NT2/D1 (cell line): ENCODE results near the gene ANXA11.

ENCODE experiments used
- DNase-seq: peaks from one replicate; pipeline ENCODE4 v3.0.0-alpha.2; 2011; ENCODE audit warnings: low read depth, low spot score
- H3K27me3 ChIP-seq: 2 replicates; pipeline ENCODE4 v1.6.0; 2011; ENCODE audit warnings: mild to moderate bottlenecking; ENCODE audit not compliant: insufficient read length, insufficient read depth
- H3K36me3 ChIP-seq: 2 replicates; pipeline ENCODE4 v1.6.1; 2011; ENCODE audit warnings: mild to moderate bottlenecking, low read length, mixed read lengths; ENCODE audit not compliant: insufficient read depth, insufficient read length
- H3K4me1 ChIP-seq: 2 replicates; pipeline ENCODE4 v1.5.1; 2011; ENCODE audit not compliant: insufficient read depth, insufficient read length
- H3K4me3 ChIP-seq: 2 replicates; pipeline ENCODE4 v1.5.1; 2011; ENCODE audit warnings: low read depth; ENCODE audit not compliant: insufficient read length
- H3K9ac ChIP-seq: 2 replicates; pipeline ENCODE4 v1.6.0; 2011; ENCODE audit warnings: low read depth; ENCODE audit not compliant: insufficient read length
- H3K9me3 ChIP-seq: 2 replicates; pipeline ENCODE4 v1.5.1; 2011; ENCODE audit warnings: mild to moderate bottlenecking, low read length; ENCODE audit not compliant: insufficient read depth
- SUZ12 ChIP-seq: IDR thresholded peaks from 2 replicates; pipeline ENCODE4 v1.6.1; 2011; ENCODE audit not compliant: insufficient read length, insufficient read depth; ENCODE audit errors: extremely low read depth
- YY1 ChIP-seq: IDR thresholded peaks from 2 replicates; pipeline ENCODE4 v1.6.1; 2011; ENCODE audit not compliant: insufficient read length, insufficient read depth
- ZNF274 ChIP-seq: IDR thresholded peaks from 2 replicates; pipeline ENCODE4 v1.6.1; 2011; ENCODE audit warnings: mild to moderate bottlenecking, low read depth, low read length

ANXA11 gene

DNA sequence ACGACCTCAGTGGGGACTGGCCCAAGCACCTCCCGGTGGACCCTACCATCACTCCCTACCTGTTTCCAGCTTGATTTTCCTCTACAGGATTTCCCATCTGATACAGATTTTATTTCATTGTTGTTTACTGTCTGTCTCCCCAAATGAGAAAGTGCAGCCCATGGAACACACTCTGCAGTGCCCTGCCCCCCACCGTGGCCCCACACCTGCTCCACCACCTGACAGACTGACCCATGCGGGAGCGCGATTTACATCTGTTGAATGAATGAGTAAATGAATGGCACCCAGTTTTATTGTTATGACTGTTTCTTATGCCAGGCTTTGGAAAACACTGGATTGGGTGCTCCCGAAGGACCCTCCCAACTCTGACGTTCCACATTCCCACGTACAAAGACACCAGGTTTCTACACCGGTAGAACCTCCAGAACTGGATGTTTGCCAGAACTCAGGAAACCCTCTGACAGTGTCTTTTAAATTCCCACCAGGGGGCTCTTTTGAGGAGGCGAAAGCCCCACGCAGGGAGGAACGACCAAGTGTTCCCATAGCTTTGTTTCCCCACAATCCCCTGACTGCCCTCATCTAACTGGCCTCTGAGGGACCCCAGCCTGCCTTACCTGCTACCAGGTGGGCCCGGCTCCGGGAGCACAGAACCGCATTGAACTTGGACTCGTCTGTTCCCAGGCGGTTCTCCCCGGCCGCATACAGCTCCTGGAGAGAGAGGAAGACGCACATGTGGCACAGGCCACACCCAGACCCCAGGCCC lies 43.8 kb downstream of the ANXA11 start:
- Histone ChIP-seq H3K36me3 (peaks cover 73% of the 10 kb centered on the region), H3K9ac (no peak overlapping the region), H3K4me3 (no peak overlapping the region), H3K27me3 (no peaks in the 10 kb centered on the region), H3K9me3 (no peaks in the 10 kb centered on the region), H3K4me1 (peaks cover 2% of the 10 kb centered on the region)
- no peak for TF ChIP-seq YY1
- no peak for DNase-seq

DNA sequence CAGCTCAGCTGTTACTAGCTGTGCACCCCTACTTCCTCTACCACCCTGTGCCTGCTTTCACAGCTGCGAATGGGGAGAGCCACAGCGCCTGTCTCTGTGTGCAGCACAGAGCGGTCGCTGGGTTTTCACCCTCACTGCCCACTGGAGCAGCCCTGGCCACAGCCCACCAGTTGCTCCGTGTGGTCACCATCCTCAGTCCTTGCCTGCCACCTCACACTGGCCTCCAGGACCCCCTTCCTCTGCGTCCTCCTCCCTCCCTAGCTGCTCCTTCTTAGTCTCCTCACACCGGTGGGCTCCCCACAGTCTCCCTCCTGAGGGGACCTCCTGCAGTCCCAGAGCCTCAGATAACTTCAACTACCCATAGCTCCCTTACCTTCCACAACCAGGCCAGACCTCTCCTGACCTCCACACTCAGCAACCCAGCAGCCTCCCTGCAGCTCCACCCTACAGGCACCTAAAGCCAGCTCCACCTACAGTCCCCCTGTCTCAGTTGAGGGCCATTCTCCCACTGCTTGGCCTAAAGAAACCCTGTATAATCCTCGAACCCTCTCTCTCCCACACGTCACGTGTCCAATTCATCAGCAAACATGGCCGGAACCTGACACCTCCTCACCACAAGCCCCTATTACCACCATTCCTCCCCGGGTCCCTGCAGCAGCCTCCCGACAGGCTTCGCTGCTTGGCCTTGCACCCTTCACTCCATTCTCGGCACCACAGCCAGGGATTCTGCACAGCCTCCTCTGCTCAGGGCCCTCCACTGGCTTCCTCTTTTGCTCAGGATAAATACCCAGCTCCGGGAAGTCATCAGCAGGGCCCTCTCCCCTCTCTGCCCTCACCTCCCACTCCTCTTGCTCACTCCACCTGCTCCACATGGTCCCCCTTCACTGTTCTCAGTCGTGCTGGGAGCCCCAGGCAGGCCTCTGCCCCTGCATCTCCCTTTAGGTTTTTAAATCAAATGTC lies 44.7 kb downstream of the ANXA11 start:
- Histone ChIP-seq H3K4me1 (peaks cover 2% of the 10 kb centered on the region), H3K27me3 (no peaks in the 10 kb centered on the region), H3K4me3 (no peak overlapping the region), H3K9ac (no peak overlapping the region), H3K36me3 (peaks cover 73% of the 10 kb centered on the region), H3K9me3 (no peaks in the 10 kb centered on the region)
- no peak for DNase-seq
- no peak for TF ChIP-seq SUZ12
- TF ChIP-seq ZNF274 = no peak
- no peak for TF ChIP-seq YY1

DNA sequence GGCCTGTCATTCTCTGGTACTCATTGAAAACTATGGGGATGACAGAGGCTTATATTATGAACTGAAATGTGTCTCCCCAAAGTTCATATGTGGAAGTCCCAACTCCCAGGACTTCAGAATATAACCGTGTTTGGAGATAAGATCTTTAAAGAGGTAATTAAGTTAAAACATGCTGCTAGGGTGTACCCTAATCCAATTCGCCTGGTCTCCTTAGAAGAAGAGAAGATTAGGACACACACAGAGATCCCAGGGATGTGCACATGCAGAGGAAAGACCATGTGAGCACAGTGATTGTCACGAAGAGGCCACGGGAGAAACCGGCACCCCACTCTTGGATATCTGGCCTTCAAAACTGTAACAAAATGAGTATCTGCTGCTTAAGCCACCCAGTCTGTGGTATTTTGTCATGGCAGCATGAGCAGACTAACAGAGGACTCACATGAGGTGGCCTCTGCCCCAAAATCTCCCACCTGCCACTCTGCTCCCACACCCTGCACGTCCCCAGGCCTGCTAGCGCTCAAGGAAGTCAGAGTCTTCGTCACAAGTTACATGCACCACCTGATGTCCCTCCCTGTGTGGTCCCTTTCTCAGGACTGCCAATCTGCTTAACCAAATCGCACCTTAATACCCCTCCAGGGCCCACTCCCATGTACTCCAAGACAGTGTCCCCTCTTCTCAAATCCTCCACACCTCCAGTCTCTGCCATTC lies 46.0 kb downstream of the ANXA11 start:
- DNase-seq = no peak
- Histone ChIP-seq H3K36me3 (peaks cover 71% of the 10 kb centered on the region), H3K9ac (no peak overlapping the region)

DNA sequence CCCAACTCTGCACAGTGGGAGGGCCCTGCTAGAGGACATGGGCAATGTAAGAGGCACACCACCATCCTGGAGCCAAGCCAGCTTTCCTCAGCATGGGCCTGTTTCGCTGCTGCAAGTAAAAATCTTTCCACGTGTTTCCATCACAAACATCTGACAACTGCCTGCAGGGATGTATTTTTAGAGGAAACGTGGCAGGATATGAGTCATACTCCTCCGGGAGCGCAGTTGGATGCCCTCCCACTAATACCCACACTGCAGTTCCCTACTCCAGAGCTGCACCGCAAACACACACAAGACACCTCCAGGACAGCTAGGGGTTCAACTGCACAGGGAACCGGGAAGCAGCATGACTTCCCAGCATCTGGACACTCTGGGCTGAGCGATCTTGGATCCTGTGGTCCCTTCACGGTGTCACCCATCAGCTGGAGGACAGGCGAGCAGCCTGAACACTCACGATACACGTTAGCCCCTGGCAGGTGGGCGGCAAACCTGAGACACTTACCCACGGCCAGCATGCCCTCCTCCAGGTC lies 46.7 kb downstream of the ANXA11 start:
- H3K9ac ChIP-seq = no peak overlapping the region
- H3K27me3 ChIP-seq = no peaks in the 10 kb centered on the region
- no peak overlapping the region for H3K4me3 ChIP-seq
- no peaks in the 10 kb centered on the region for H3K9me3 ChIP-seq
- TF ChIP-seq ZNF274 = no peak
- no peak for TF ChIP-seq YY1
- TF ChIP-seq SUZ12 = no peak
- DNase-seq = no peak
- peaks cover 69% of the 10 kb centered on the region for H3K36me3 ChIP-seq
- H3K4me1 ChIP-seq = peaks cover 2% of the 10 kb centered on the region

More for the DNA sequence above, 46.0 kb downstream of the ANXA11 start:
- Histone ChIP-seq H3K4me1 (peaks cover 2% of the 10 kb centered on the region), H3K27me3 (no peaks in the 10 kb centered on the region), H3K9me3 (no peaks in the 10 kb centered on the region), H3K4me3 (no peak overlapping the region)
- TF ChIP-seq ZNF274 (no peak), SUZ12 (no peak), YY1 (no peak)

DNA sequence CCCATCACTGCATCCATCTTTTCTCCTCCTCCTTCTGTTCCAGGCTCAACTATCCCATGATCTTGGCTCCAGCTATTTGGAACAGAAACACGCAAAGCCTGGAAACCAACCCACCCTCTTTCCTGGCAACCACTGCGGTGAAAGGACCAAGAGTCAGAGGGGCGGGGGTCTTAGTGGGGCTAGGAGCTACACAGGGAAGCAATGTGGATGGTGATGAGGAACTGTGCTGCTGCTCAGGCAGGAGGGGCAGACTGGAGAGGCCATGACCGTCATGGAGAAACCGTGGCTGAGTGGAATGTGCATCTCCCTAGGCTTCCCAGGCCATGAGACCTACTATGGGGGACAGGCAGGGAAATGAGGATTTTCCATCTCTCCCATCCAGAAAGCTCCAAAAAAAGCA lies 47.2 kb downstream of the ANXA11 start:
- Histone ChIP-seq H3K27me3 (no peaks in the 10 kb centered on the region), H3K9ac (no peak overlapping the region), H3K4me1 (peaks cover 2% of the 10 kb centered on the region), H3K36me3 (peaks cover 68% of the 10 kb centered on the region), H3K9me3 (no peaks in the 10 kb centered on the region), H3K4me3 (no peak overlapping the region)
- TF ChIP-seq SUZ12 (no peak), YY1 (no peak), ZNF274 (no peak)
- DNase-seq = no peak

DNA sequence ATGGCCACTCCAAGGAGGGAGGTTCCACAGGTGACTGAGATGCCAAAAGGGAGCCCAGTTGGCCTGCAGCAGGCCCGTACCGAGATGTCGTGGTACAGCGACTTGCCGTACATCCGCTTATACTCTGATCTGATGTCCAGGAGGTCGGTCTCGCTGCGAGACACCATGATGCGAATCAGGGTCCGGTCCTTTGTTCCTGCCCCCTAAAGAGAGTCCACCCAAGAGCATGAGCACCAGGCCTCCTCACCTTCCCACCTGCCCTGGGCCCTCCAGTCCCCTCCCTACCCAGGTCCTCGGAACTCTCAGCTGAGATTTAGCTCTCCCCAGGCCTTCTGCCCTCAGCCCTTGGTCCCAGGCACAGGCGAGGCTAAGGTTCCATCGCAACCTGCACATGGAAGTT lies 47.8 kb downstream of the ANXA11 start:
- Histone ChIP-seq H3K36me3 (peaks cover 71% of the 10 kb centered on the region), H3K9me3 (no peaks in the 10 kb centered on the region)

DNA sequence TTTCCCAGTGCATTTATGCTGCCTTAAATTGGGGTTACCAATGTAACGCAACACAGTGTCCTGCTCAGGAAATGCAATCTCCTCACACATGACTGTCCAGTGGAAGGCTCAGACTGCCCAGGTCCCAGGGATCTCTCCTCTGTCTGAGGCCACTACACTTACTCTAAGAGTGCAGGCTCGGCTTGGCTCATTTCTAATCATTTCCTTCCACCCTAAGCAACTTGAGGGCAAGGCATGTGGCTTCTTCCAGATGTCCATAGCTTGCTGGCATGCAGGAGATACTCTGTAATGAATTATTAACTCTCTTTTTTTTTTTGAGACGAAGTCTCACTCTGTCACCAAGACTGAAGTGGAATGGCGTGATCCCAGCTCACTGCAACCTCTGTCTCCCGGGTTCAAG lies 49.1 kb downstream of the ANXA11 start:
- no peaks in the 10 kb centered on the region for H3K4me1 ChIP-seq
- no peak for DNase-seq
- no peaks in the 10 kb centered on the region for H3K27me3 ChIP-seq
- no peak for TF ChIP-seq SUZ12
- no peak for TF ChIP-seq ZNF274
- no peak for TF ChIP-seq YY1
- no peak overlapping the region for H3K4me3 ChIP-seq
- no peaks in the 10 kb centered on the region for H3K9me3 ChIP-seq
- H3K36me3 ChIP-seq = peaks cover 67% of the 10 kb centered on the region
- H3K9ac ChIP-seq = no peak overlapping the region

More for the DNA sequence above, 47.8 kb downstream of the ANXA11 start:
- no peak overlapping the region for H3K4me3 ChIP-seq
- no peaks in the 10 kb centered on the region for H3K27me3 ChIP-seq
- no peak overlapping the region for H3K9ac ChIP-seq
- peaks cover 2% of the 10 kb centered on the region for H3K4me1 ChIP-seq
- TF ChIP-seq ZNF274 (no peak), SUZ12 (no peak), YY1 (no peak)
- no peak for DNase-seq
